Bronchus fibroblast of lung (primary cell): ENCODE results near the gene IGFBP1. TPM values are rescaled to one million over a fixed set of nuclear protein-coding genes. Genes with fewer than 3 reads are reported as not detected.

ENCODE experiments used
- total RNA-seq: library from RNA; depleted of rRNA; stranded (reverse); fragments of >200 nt; gene quantifications from 2 replicates; pipeline ENCODE4 v1.2.3, GENCODE V29; 2015

The IGFBP1 gene
- not detected in 2 replicates for total RNA-seq

GRCh38 chr7:45888185-45888992 is at the start of gene IGFBP1:
TSS of gene IGFBP1 (plus strand) at chr7:45888488. CDS start at chr7:45888653, 165 bp downstream.

GRCh38 chr7:45873035-45873354 is 15.3 kb upstream of the IGFBP1 start, which contains the start of gene CCDC201:
TSS of gene CCDC201 (minus strand) at chr7:45873082. CDS start at chr7:45873007, 75 bp downstream.

GRCh38 chr7:45920502-45921380 is 32.5 kb downstream of the IGFBP1 start, which contains the start of gene IGFBP3:
TSS of gene IGFBP3 (minus strand) at chr7:45921272. CDS start at chr7:45921140, 132 bp downstream.

Other genes with a start within 250 kb of the IGFBP1 start
- gene CCDC201, start 15.4 kb upstream of the IGFBP1 start, total RNA-seq: not detected in 2 replicates
- gene IGFBP3, start 32.8 kb downstream of the IGFBP1 start, total RNA-seq: 1.6 and 2.4 TPM in 2 replicates